Measurements from ENCODE around the gene CYP46A1.

The CYP46A1 gene

GRCh38 chr14:99747582-99748330 lies 63.7 kb downstream of the CYP46A1 start:
- no peak for DNase-seq

- DNase-seq: no peak
Observed at GRCh38 chr14:99748529-99748928, 64.4 kb downstream of the CYP46A1 start.

- DNase-seq: no peak
Observed at GRCh38 chr14:99749142-99749541, 65.0 kb downstream of the CYP46A1 start.

GRCh38 chr14:99749763-99750715 lies 65.9 kb downstream of the CYP46A1 start:
- DNase-seq: no peak

GRCh38 chr14:99750746-99751450 lies 66.8 kb downstream of the CYP46A1 start:
- DNase-seq: no peak

GRCh38 chr14:99751539-99752485 lies 67.7 kb downstream of the CYP46A1 start:
- DNase-seq: no peak

GRCh38 chr14:99752486-99753121 lies 68.5 kb downstream of the CYP46A1 start:
- no peak for DNase-seq

GRCh38 chr14:99753225-99754140 lies 69.4 kb downstream of the CYP46A1 start:
- DNase-seq: no peak

GRCh38 chr14:99754141-99755067 lies 70.3 kb downstream of the CYP46A1 start:
- DNase-seq: no peak

GRCh38 chr14:99755068-99755405 lies 70.9 kb downstream of the CYP46A1 start:
- DNase-seq: no peak

GRCh38 chr14:99755629-99756603 lies 71.8 kb downstream of the CYP46A1 start:
- no peak for DNase-seq

- no peak for DNase-seq
Observed at GRCh38 chr14:99756796-99757195, 72.7 kb downstream of the CYP46A1 start.

GRCh38 chr14:99757331-99758070 lies 73.4 kb downstream of the CYP46A1 start:
- no peak for DNase-seq

- DNase-seq: no peak
Observed at GRCh38 chr14:99758121-99758821, 74.2 kb downstream of the CYP46A1 start.

- no peak for DNase-seq
Observed at GRCh38 chr14:99758872-99759545, 74.9 kb downstream of the CYP46A1 start.

GRCh38 chr14:99759546-99759925 lies 75.4 kb downstream of the CYP46A1 start:
- no peak for DNase-seq

All from NCI-H510A treated with DMSO at 0.1 percent for 48 hours (cell line).